A549 (cell line): ENCODE measurements around the gene PTCH2.
"Not testable (repeated sequence)": the region's sequence is repeated elsewhere in the genome, so short reads cannot be mapped to it uniquely, and the experiment has no call there.

Experiments
- BHLHE40 ChIP-seq: IDR thresholded peaks from 2 replicates; pipeline ENCODE4 v1.6.1; 2012; ENCODE audit warnings: low read depth, low read length, inconsistent platforms
- EP300 ChIP-seq, 2 experiments: fragments of >200 bp; sonication (Bioruptor Twin); formaldehyde crosslinking; IDR thresholded peaks; 2 replicates in 1 of 2; 3 replicates in 1 of 2; pipeline ENCODE4 v1.6.1; 2016 to 2017
- MYC ChIP-seq: IDR thresholded peaks from 2 replicates; pipeline ENCODE4 v1.6.1; 2012; ENCODE audit warnings: mild to moderate bottlenecking, inconsistent platforms, low read length, improper control_type of control experiment, borderline replicate concordance
- NFE2L2 ChIP-seq: fragments of 150-350 bp; conservative IDR thresholded peaks from 2 replicates; pipeline ENCODE4 v1.6.1; 2014; ENCODE audit warnings: low read length
- NPAS2 ChIP-seq: fragments of 250-450 bp; sonication (Bioruptor Pico); IDR thresholded peaks from 2 replicates; pipeline ENCODE4 v1.8.0; 2022; ENCODE audit warnings: mild to moderate bottlenecking, moderate library complexity, borderline replicate concordance
- PHF8 ChIP-seq: fragments of 200-600 bp; sonication (generic); IDR thresholded peaks from 2 replicates; pipeline ENCODE4 v1.6.1; 2016; ENCODE audit warnings: low read depth, mild to moderate bottlenecking, antibody characterized with exemption, moderate library complexity, borderline replicate concordance
- POLR2A ChIP-seq: IDR thresholded peaks from 2 replicates; pipeline ENCODE4 v1.6.1; 2012; ENCODE audit warnings: mild to moderate bottlenecking, low read length
- RAD21 ChIP-seq, 2 experiments: fragments of >200 bp in 1 of 2; sonication (Bioruptor Twin) in 1 of 2; formaldehyde crosslinking in 1 of 2; IDR thresholded peaks in 1 of 2; conservative IDR thresholded peaks in 1 of 2; 2 replicates in 1 of 2; 3 replicates in 1 of 2; pipeline ENCODE4 v1.6.1; 2012 to 2018; ENCODE audit warnings: inconsistent platforms in 1 of 2
- REST ChIP-seq: fragments of 200-600 bp; sonication (generic); IDR thresholded peaks from 2 replicates; pipeline ENCODE4 v1.6.1; 2016; ENCODE audit warnings: antibody characterized with exemption, mild to moderate bottlenecking, moderate library complexity
- ZFP36 ChIP-seq: fragments of 450-650 bp; IDR thresholded peaks from 2 replicates; pipeline ENCODE4 v1.6.1; 2014; ENCODE audit warnings: borderline replicate concordance; ENCODE audit not compliant: partially characterized antibody
- TF ChIP-seq, protein P1 (sequence below): fragments of >200 bp; sonication (Bioruptor Twin); formaldehyde crosslinking; IDR thresholded peaks from 3 replicates; pipeline ENCODE4 v1.5.1; 2016
- TF ChIP-seq, protein P2 (sequence below): IDR thresholded peaks from 2 replicates; pipeline ENCODE4 v1.6.1; 2012
- TF ChIP-seq, protein P3 (sequence below): fragments of 450-650 bp; IDR thresholded peaks from 2 replicates; pipeline ENCODE4 v1.6.1; 2014; ENCODE audit warnings: antibody characterized with exemption

- TF ChIP-seq RAD21 (conservative IDR thresholded peaks at IDR 0.05 in 1 of 2, IDR thresholded peaks at IDR 0.05 in 1 of 2); POLR2A; NFE2L2; EP300 (IDR thresholded peaks at IDR 0.05); NPAS2; ZFP36; BHLHE40; REST; PHF8; MYC: not testable (repeated sequence)
- TF ChIP-seq, protein P1, sequence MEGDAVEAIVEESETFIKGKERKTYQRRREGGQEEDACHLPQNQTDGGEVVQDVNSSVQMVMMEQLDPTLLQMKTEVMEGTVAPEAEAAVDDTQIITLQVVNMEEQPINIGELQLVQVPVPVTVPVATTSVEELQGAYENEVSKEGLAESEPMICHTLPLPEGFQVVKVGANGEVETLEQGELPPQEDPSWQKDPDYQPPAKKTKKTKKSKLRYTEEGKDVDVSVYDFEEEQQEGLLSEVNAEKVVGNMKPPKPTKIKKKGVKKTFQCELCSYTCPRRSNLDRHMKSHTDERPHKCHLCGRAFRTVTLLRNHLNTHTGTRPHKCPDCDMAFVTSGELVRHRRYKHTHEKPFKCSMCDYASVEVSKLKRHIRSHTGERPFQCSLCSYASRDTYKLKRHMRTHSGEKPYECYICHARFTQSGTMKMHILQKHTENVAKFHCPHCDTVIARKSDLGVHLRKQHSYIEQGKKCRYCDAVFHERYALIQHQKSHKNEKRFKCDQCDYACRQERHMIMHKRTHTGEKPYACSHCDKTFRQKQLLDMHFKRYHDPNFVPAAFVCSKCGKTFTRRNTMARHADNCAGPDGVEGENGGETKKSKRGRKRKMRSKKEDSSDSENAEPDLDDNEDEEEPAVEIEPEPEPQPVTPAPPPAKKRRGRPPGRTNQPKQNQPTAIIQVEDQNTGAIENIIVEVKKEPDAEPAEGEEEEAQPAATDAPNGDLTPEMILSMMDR = not testable (repeated sequence)
- TF ChIP-seq, protein P2, sequence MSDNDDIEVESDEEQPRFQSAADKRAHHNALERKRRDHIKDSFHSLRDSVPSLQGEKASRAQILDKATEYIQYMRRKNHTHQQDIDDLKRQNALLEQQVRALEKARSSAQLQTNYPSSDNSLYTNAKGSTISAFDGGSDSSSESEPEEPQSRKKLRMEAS = not testable (repeated sequence)
- TF ChIP-seq, protein P3, sequence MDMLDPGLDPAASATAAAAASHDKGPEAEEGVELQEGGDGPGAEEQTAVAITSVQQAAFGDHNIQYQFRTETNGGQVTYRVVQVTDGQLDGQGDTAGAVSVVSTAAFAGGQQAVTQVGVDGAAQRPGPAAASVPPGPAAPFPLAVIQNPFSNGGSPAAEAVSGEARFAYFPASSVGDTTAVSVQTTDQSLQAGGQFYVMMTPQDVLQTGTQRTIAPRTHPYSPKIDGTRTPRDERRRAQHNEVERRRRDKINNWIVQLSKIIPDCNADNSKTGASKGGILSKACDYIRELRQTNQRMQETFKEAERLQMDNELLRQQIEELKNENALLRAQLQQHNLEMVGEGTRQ = not testable (repeated sequence)
These were observed 4.8 kb downstream of the PTCH2 start for GRCh38 chr1:44838294-44838693.
